HFFc6 (cell line): Measurements from ENCODE around the gene NEGR1. TPM values are rescaled to one million over a fixed set of nuclear protein-coding genes. Genes with fewer than 3 reads are reported as not detected.
A peak's percentile ranks its signal among the peaks of the same experiment; 100 is the strongest.

Source experiments
- DNase-seq: peaks from one replicate; pipeline ENCODE4 v3.0.0-alpha.2; 2018
- H3K27ac Mint-ChIP-seq: 2 replicates; pipeline ENCODE4 v1.8.0; 2020; ENCODE audit warnings: mild to moderate bottlenecking, mixed read lengths
- H3K27me3 Mint-ChIP-seq: 2 replicates; pipeline ENCODE4 v1.8.0; 2021; ENCODE audit warnings: mild to moderate bottlenecking, moderate library complexity, mixed read lengths; ENCODE audit not compliant: insufficient read depth
- H3K36me3 Mint-ChIP-seq: 2 replicates; pipeline ENCODE4 v1.8.0; 2021; ENCODE audit warnings: low read depth, mixed read lengths
- H3K4me1 Mint-ChIP-seq: 2 replicates; pipeline ENCODE4 v1.8.0; 2020; ENCODE audit warnings: low read depth, mixed read lengths
- H3K4me3 Mint-ChIP-seq: 2 replicates; pipeline ENCODE4 v1.8.0; 2020; ENCODE audit warnings: mild to moderate bottlenecking, moderate library complexity, mixed read lengths
- H3K9me3 Mint-ChIP-seq: 2 replicates; pipeline ENCODE4 v1.8.0; 2020; ENCODE audit warnings: mild to moderate bottlenecking, mixed read lengths
- CTCF ChIP-seq: fragments of 200-600 bp; sonication (generic); IDR thresholded peaks from 2 replicates; pipeline ENCODE4 v1.5.0; 2021; ENCODE audit warnings: antibody characterized with exemption, mild to moderate bottlenecking
- total RNA-seq, 6 experiments: library from RNA; stranded (reverse); fragmentation: NEBNext Ultra II Directional; extraction: Animal tissue kit (Norgen Biotek cat#: 25700); gene quantifications; 2 replicates in 1 of 6; 3 replicates in 5 of 6; pipeline ENCODE4 v1.2.3, GENCODE V29; 2021

The NEGR1 gene
- total RNA-seq, 6 experiments from 2014 or later: 52.8 to 67.6 (median 64.6) TPM

- no peak for DNase-seq
- H3K9me3 Mint-ChIP-seq: no peaks in the 10 kb centered on the region
- H3K36me3 Mint-ChIP-seq: no peaks in the 10 kb centered on the region
- no peak overlapping the region for H3K4me3 Mint-ChIP-seq
- H3K27me3 Mint-ChIP-seq: no peaks in the 10 kb centered on the region
- H3K4me1 Mint-ChIP-seq: peaks cover 8% of the 10 kb centered on the region
- no peak for TF ChIP-seq CTCF
- no peak overlapping the region for H3K27ac Mint-ChIP-seq
Measured at GRCh38 chr1:71510725-71511124, 771.6 kb downstream of the NEGR1 start.

GRCh38 chr1:71509051-71509595 lies 773.2 kb downstream of the NEGR1 start:
- peak; percentile 23 for DNase-seq
- TF ChIP-seq CTCF: no peak

GRCh38 chr1:71502006-71502405 lies 780.3 kb downstream of the NEGR1 start:
- H3K36me3 Mint-ChIP-seq: no peaks in the 10 kb centered on the region
- TF ChIP-seq CTCF: no peak
- no peaks in the 10 kb centered on the region for H3K9me3 Mint-ChIP-seq
- no peak overlapping the region for H3K4me3 Mint-ChIP-seq
- no peaks in the 10 kb centered on the region for H3K27me3 Mint-ChIP-seq
- no peak for DNase-seq
- H3K27ac Mint-ChIP-seq: no peak overlapping the region
- no peaks in the 10 kb centered on the region for H3K4me1 Mint-ChIP-seq

More at GRCh38 chr1:71509051-71509595, 773.2 kb downstream of the NEGR1 start:
- no peak overlapping the region for H3K27ac Mint-ChIP-seq
- no peaks in the 10 kb centered on the region for H3K36me3 Mint-ChIP-seq
- peaks cover 8% of the 10 kb centered on the region for H3K4me1 Mint-ChIP-seq
- no peaks in the 10 kb centered on the region for H3K27me3 Mint-ChIP-seq
- no peaks in the 10 kb centered on the region for H3K9me3 Mint-ChIP-seq
- no peak overlapping the region for H3K4me3 Mint-ChIP-seq

GRCh38 chr1:71498542-71498941 lies 783.8 kb downstream of the NEGR1 start:
- Mint-ChIP-seq H3K9me3 (no peaks in the 10 kb centered on the region), H3K4me1 (peaks cover 26% of the 10 kb centered on the region), H3K4me3 (no peak overlapping the region), H3K27ac (no peak overlapping the region), H3K36me3 (no peaks in the 10 kb centered on the region), H3K27me3 (no peaks in the 10 kb centered on the region)
- DNase-seq: no peak
- no peak for TF ChIP-seq CTCF

GRCh38 chr1:71494163-71494562 lies 788.2 kb downstream of the NEGR1 start:
- no peak for TF ChIP-seq CTCF
- DNase-seq: peak; percentile 53
- peak overlapping the region; percentile 0; the same call in 1 of the 2 replicates for H3K27ac Mint-ChIP-seq
- no peaks in the 10 kb centered on the region for H3K36me3 Mint-ChIP-seq
- H3K27me3 Mint-ChIP-seq: no peaks in the 10 kb centered on the region
- no peaks in the 10 kb centered on the region for H3K9me3 Mint-ChIP-seq
- peaks cover 36% of the 10 kb centered on the region for H3K4me1 Mint-ChIP-seq
- H3K4me3 Mint-ChIP-seq: no peak overlapping the region
